ENCODE measurements around the gene HSD17B11.
"Not testable (repeated sequence)": the region's sequence is repeated elsewhere in the genome, so short reads cannot be mapped to it uniquely, and the experiment has no call there.

HSD17B11 gene

GRCh38 chr4:87304745-87305432 is 86.1 kb downstream of the HSD17B11 start:
- DNase-seq: no peak

DNA sequence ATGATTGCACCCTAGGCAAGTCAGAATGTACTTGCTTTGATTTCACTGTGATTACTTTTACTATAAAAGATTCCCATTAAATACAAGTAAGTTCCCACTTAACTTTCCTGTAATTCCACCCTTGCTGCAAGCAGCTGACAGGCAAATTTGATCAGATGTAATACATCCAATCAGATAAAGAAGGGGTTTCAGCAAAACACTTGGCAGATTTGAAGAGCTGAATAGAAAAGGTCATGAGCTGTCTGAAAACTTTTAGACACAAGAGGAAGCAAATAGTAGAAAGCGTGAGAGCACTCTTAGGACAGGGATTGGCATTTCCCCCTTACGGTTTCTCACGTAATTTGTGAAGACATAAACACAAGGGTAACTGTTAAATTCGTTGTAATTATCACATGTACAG is 91.1 kb downstream of the HSD17B11 start:
- no peak for DNase-seq

- no peak for DNase-seq
Observed at GRCh38 chr4:87298362-87298761, 92.6 kb downstream of the HSD17B11 start.

DNA sequence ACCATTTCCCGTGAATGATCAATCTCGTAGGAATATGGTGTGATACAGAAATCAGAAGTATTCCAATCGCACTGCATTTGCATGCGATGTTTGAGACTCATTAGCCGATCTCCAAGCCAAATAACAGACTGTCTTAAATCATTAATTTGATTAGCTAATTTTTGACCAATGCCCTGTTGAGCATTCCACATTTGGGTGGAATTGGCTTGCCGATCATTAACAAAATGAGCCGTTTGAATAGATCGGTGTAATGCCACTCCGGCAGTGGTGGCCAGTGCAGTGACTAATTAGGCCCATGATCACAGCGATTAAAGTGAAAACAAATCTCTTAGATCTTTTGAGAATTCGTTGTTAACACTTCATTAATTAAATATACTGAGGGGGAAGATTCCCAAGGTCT is 96.1 kb downstream of the HSD17B11 start:
- DNase-seq: not testable (repeated sequence)

DNA sequence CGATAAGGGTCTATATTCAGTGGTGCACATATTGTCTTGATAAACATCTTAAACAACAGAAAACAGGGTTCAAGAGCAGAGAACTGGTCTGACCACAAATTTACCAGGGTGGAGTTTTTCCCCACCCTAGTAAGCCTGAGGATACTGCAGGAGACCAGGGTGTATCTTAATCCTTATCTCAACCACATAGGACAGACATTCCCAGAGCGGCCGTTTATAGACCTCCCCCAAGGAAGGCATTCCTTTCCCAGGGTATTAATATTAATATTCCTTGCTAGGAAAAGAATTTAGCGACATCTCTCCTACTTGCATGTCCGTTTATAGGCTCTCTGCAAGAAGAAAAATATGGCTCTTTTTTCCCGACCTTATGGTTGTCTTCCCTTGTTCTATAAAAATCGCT is 97.1 kb downstream of the HSD17B11 start:
- DNase-seq: not testable (repeated sequence)

- no peak for DNase-seq
Observed at GRCh38 chr4:87286970-87287369, 104.0 kb downstream of the HSD17B11 start.

All from activated T-cell treated with anti-CD3 and anti-CD28 coated beads, Interleukin-2, amount 50 U/mL, for 1 hour (primary cell).